Measurements from ENCODE around the gene SPPL2B. TPM values are rescaled to one million over a fixed set of nuclear protein-coding genes. Genes with fewer than 3 reads are reported as not detected.

Gene SPPL2B
- total RNA-seq, 2 donors from 2014 or later, result 20.7 to 36.9 TPM

GRCh38 chr19:2318923-2319322, 9.6 kb upstream of the SPPL2B start:
- no peak for DNase-seq (ENCODE audit: low spot score)
- intact Hi-C loops (cut with DNase I), result no loop called here

GRCh38 chr19:2319551-2319950, 8.9 kb upstream of the SPPL2B start:
- intact Hi-C loops (cut with DNase I), result no loop called here

GRCh38 chr19:2320049-2320448, 8.4 kb upstream of the SPPL2B start:
- no peak for DNase-seq (ENCODE audit: low spot score)
- intact Hi-C loops (cut with DNase I), result no loop called here

More at GRCh38 chr19:2319551-2319950, 8.9 kb upstream of the SPPL2B start:
- DNase-seq (ENCODE audit: low spot score), result no peak

GRCh38 chr19:2320939-2321338, 7.5 kb upstream of the SPPL2B start:
- no peak for DNase-seq (ENCODE audit: low spot score)
- intact Hi-C loops (cut with DNase I), result no loop called here

- no peak for DNase-seq (ENCODE audit: low spot score)
- intact Hi-C loops (cut with DNase I), result no loop called here
These were observed 6.8 kb upstream of the SPPL2B start for GRCh38 chr19:2321565-2322283.

GRCh38 chr19:2323707-2324106, 4.8 kb upstream of the SPPL2B start:
- no peak for DNase-seq (ENCODE audit: low spot score)
- intact Hi-C loops (cut with DNase I), result no loop called here

- DNase-seq (ENCODE audit: low spot score), result no peak
- intact Hi-C loops (cut with DNase I), result no loop called here
These were observed 4.1 kb upstream of the SPPL2B start for GRCh38 chr19:2324220-2324948.

- DNase-seq (ENCODE audit: low spot score), result no peak
- intact Hi-C loops (cut with DNase I), result no loop called here
These were observed 3.0 kb upstream of the SPPL2B start for GRCh38 chr19:2325281-2326046.

GRCh38 chr19:2326699-2327360, 1.7 kb upstream of the SPPL2B start:
- intact Hi-C loops (cut with DNase I), result no loop called here
- no peak for DNase-seq (ENCODE audit: low spot score)

- intact Hi-C loops (cut with DNase I), result no loop called here
- no peak for DNase-seq (ENCODE audit: low spot score)
These were observed 597 bp upstream of the SPPL2B start for GRCh38 chr19:2327773-2328400.

- intact Hi-C loops (cut with DNase I), result no loop called here
These were observed 630 bp downstream of the SPPL2B start for GRCh38 chr19:2329149-2329478.

GRCh38 chr19:2329501-2329916, 1.0 kb downstream of the SPPL2B start:
- DNase-seq (ENCODE audit: low spot score), result no peak
- intact Hi-C loops (cut with DNase I), result no loop called here

More at GRCh38 chr19:2329149-2329478, 630 bp downstream of the SPPL2B start:
- no peak for DNase-seq (ENCODE audit: low spot score)

- no peak for DNase-seq (ENCODE audit: low spot score)
- intact Hi-C loops (cut with DNase I), result no loop called here
These were observed 1.8 kb downstream of the SPPL2B start for GRCh38 chr19:2330255-2330631.

GRCh38 chr19:2330632-2331284, 2.3 kb downstream of the SPPL2B start:
- DNase-seq (ENCODE audit: low spot score), result no peak
- intact Hi-C loops (cut with DNase I), result no loop called here

- no peak for DNase-seq (ENCODE audit: low spot score)
- intact Hi-C loops (cut with DNase I), result no loop called here
These were observed 3.2 kb downstream of the SPPL2B start for GRCh38 chr19:2331601-2332246.

GRCh38 chr19:2332341-2333026, 4.0 kb downstream of the SPPL2B start:
- intact Hi-C loops (cut with DNase I), result no loop called here

GRCh38 chr19:2333027-2333806, 4.7 kb downstream of the SPPL2B start:
- intact Hi-C loops (cut with DNase I), result no loop called here
- no peak for DNase-seq (ENCODE audit: low spot score)

More at GRCh38 chr19:2332341-2333026, 4.0 kb downstream of the SPPL2B start:
- no peak for DNase-seq (ENCODE audit: low spot score)

Data from posterior vena cava (tissue), 2 donors.